Measurements from ENCODE around the gene COX8A.

Gene COX8A

GRCh38 chr11:64009710-64010109, 35.3 kb downstream of the COX8A start:
- no peak overlapping the region for H3K9ac ChIP-seq (ENCODE audit: low read depth in 1 of 2, low read length in 2 of 2)
- peaks cover 0 to 13% of the 10 kb centered on the region in 2 donors for H3K4me1 ChIP-seq (ENCODE audit: control insufficient read depth in 2 of 2, insufficient read depth in 2 of 2, low read length in 2 of 2)
- no peaks in the 10 kb centered on the region for H3K9me3 ChIP-seq (ENCODE audit: control insufficient read depth in 2 of 2, low read length in 2 of 2)
- H3K36me3 ChIP-seq (ENCODE audit: control insufficient read depth in 2 of 2, insufficient read depth in 2 of 2, low read length in 2 of 2) = no peaks in the 10 kb centered on the region
- H3K27ac ChIP-seq (ENCODE audit: low read depth in 2 of 2, low read length in 2 of 2) = no peak overlapping the region
- H3K27me3 ChIP-seq (ENCODE audit: control insufficient read depth in 2 of 2, insufficient read depth in 2 of 2, low read length in 2 of 2) = peaks cover 0 to 6% of the 10 kb centered on the region in 2 donors
- no peak overlapping the region for H3K4me3 ChIP-seq (ENCODE audit: low read length in 2 of 2)

GRCh38 chr11:64010783-64011182, 36.4 kb downstream of the COX8A start:
- H3K27me3 ChIP-seq (ENCODE audit: control insufficient read depth in 2 of 2, insufficient read depth in 2 of 2, low read length in 2 of 2) = peaks cover 0 to 6% of the 10 kb centered on the region in 2 donors
- no peaks in the 10 kb centered on the region for H3K36me3 ChIP-seq (ENCODE audit: control insufficient read depth in 2 of 2, insufficient read depth in 2 of 2, low read length in 2 of 2)
- no peak overlapping the region for H3K4me3 ChIP-seq (ENCODE audit: low read length in 2 of 2)
- H3K9me3 ChIP-seq (ENCODE audit: control insufficient read depth in 2 of 2, low read length in 2 of 2) = no peaks in the 10 kb centered on the region
- H3K9ac ChIP-seq (ENCODE audit: low read depth in 1 of 2, low read length in 2 of 2) = no peak overlapping the region
- peaks cover 0 to 13% of the 10 kb centered on the region in 2 donors for H3K4me1 ChIP-seq (ENCODE audit: control insufficient read depth in 2 of 2, insufficient read depth in 2 of 2, low read length in 2 of 2)
- no peak overlapping the region for H3K27ac ChIP-seq (ENCODE audit: low read depth in 2 of 2, low read length in 2 of 2)

- Histone ChIP-seq H3K4me1 (ENCODE audit: control insufficient read depth in 2 of 2, insufficient read depth in 2 of 2, low read length in 2 of 2) (peaks cover 0 to 13% of the 10 kb centered on the region in 2 donors), H3K4me3 (ENCODE audit: low read length in 2 of 2) (no peak overlapping the region), H3K9me3 (ENCODE audit: control insufficient read depth in 2 of 2, low read length in 2 of 2) (no peaks in the 10 kb centered on the region), H3K27ac (ENCODE audit: low read depth in 2 of 2, low read length in 2 of 2) (no peak overlapping the region), H3K36me3 (ENCODE audit: control insufficient read depth in 2 of 2, insufficient read depth in 2 of 2, low read length in 2 of 2) (no peaks in the 10 kb centered on the region), H3K9ac (ENCODE audit: low read depth in 1 of 2, low read length in 2 of 2) (no peak overlapping the region), H3K27me3 (ENCODE audit: control insufficient read depth in 2 of 2, insufficient read depth in 2 of 2, low read length in 2 of 2) (peaks cover 0 to 6% of the 10 kb centered on the region in 2 donors)
Observed at GRCh38 chr11:64011371-64011770, 37.0 kb downstream of the COX8A start.

- Histone ChIP-seq H3K9ac (ENCODE audit: low read depth in 1 of 2, low read length in 2 of 2) (no peak overlapping the region), H3K4me3 (ENCODE audit: low read length in 2 of 2) (no peak overlapping the region), H3K36me3 (ENCODE audit: control insufficient read depth in 2 of 2, insufficient read depth in 2 of 2, low read length in 2 of 2) (no peaks in the 10 kb centered on the region), H3K27me3 (ENCODE audit: control insufficient read depth in 2 of 2, insufficient read depth in 2 of 2, low read length in 2 of 2) (no peaks in the 10 kb centered on the region), H3K9me3 (ENCODE audit: control insufficient read depth in 2 of 2, low read length in 2 of 2) (no peaks in the 10 kb centered on the region), H3K27ac (ENCODE audit: low read depth in 2 of 2, low read length in 2 of 2) (no peak overlapping the region), H3K4me1 (ENCODE audit: control insufficient read depth in 2 of 2, insufficient read depth in 2 of 2, low read length in 2 of 2) (no peaks in the 10 kb centered on the region)
Observed at GRCh38 chr11:64013141-64013896, 38.9 kb downstream of the COX8A start.

GRCh38 chr11:64014356-64014755, 39.9 kb downstream of the COX8A start:
- no peak overlapping the region for H3K27ac ChIP-seq (ENCODE audit: low read depth in 2 of 2, low read length in 2 of 2)

GRCh38 chr11:64015510-64015909, 41.1 kb downstream of the COX8A start:
- Histone ChIP-seq H3K27ac (ENCODE audit: low read depth in 2 of 2, low read length in 2 of 2) (no peak overlapping the region), H3K9me3 (ENCODE audit: control insufficient read depth in 2 of 2, low read length in 2 of 2) (no peaks in the 10 kb centered on the region), H3K4me1 (ENCODE audit: control insufficient read depth in 2 of 2, insufficient read depth in 2 of 2, low read length in 2 of 2) (no peaks in the 10 kb centered on the region), H3K4me3 (ENCODE audit: low read length in 2 of 2) (no peak overlapping the region), H3K36me3 (ENCODE audit: control insufficient read depth in 2 of 2, insufficient read depth in 2 of 2, low read length in 2 of 2) (no peaks in the 10 kb centered on the region), H3K27me3 (ENCODE audit: control insufficient read depth in 2 of 2, insufficient read depth in 2 of 2, low read length in 2 of 2) (no peaks in the 10 kb centered on the region), H3K9ac (ENCODE audit: low read depth in 1 of 2, low read length in 2 of 2) (no peak overlapping the region)

More at GRCh38 chr11:64014356-64014755, 39.9 kb downstream of the COX8A start:
- Histone ChIP-seq H3K4me3 (ENCODE audit: low read length in 2 of 2) (no peak overlapping the region), H3K9ac (ENCODE audit: low read depth in 1 of 2, low read length in 2 of 2) (no peak overlapping the region), H3K9me3 (ENCODE audit: control insufficient read depth in 2 of 2, low read length in 2 of 2) (no peaks in the 10 kb centered on the region), H3K36me3 (ENCODE audit: control insufficient read depth in 2 of 2, insufficient read depth in 2 of 2, low read length in 2 of 2) (no peaks in the 10 kb centered on the region), H3K27me3 (ENCODE audit: control insufficient read depth in 2 of 2, insufficient read depth in 2 of 2, low read length in 2 of 2) (no peaks in the 10 kb centered on the region), H3K4me1 (ENCODE audit: control insufficient read depth in 2 of 2, insufficient read depth in 2 of 2, low read length in 2 of 2) (no peaks in the 10 kb centered on the region)

- H3K4me1 ChIP-seq (ENCODE audit: control insufficient read depth in 2 of 2, insufficient read depth in 2 of 2, low read length in 2 of 2) = no peaks in the 10 kb centered on the region
- H3K27ac ChIP-seq (ENCODE audit: low read depth in 2 of 2, low read length in 2 of 2) = no peak overlapping the region
- no peak overlapping the region for H3K4me3 ChIP-seq (ENCODE audit: low read length in 2 of 2)
- H3K9ac ChIP-seq (ENCODE audit: low read depth in 1 of 2, low read length in 2 of 2) = no peak overlapping the region
- H3K36me3 ChIP-seq (ENCODE audit: control insufficient read depth in 2 of 2, insufficient read depth in 2 of 2, low read length in 2 of 2) = no peaks in the 10 kb centered on the region
- H3K9me3 ChIP-seq (ENCODE audit: control insufficient read depth in 2 of 2, low read length in 2 of 2) = no peaks in the 10 kb centered on the region
- H3K27me3 ChIP-seq (ENCODE audit: control insufficient read depth in 2 of 2, insufficient read depth in 2 of 2, low read length in 2 of 2) = no peaks in the 10 kb centered on the region
Observed at GRCh38 chr11:64015935-64016845, 41.8 kb downstream of the COX8A start.

GRCh38 chr11:64017945-64018224, 43.5 kb downstream of the COX8A start:
- H3K4me3 ChIP-seq (ENCODE audit: low read length in 2 of 2) = no peak overlapping the region
- H3K9me3 ChIP-seq (ENCODE audit: control insufficient read depth in 2 of 2, low read length in 2 of 2) = no peaks in the 10 kb centered on the region
- H3K9ac ChIP-seq (ENCODE audit: low read depth in 1 of 2, low read length in 2 of 2) = no peak overlapping the region
- H3K4me1 ChIP-seq (ENCODE audit: control insufficient read depth in 2 of 2, insufficient read depth in 2 of 2, low read length in 2 of 2) = no peaks in the 10 kb centered on the region
- no peaks in the 10 kb centered on the region for H3K27me3 ChIP-seq (ENCODE audit: control insufficient read depth in 2 of 2, insufficient read depth in 2 of 2, low read length in 2 of 2)
- no peaks in the 10 kb centered on the region for H3K36me3 ChIP-seq (ENCODE audit: control insufficient read depth in 2 of 2, insufficient read depth in 2 of 2, low read length in 2 of 2)
- H3K27ac ChIP-seq (ENCODE audit: low read depth in 2 of 2, low read length in 2 of 2) = no peak overlapping the region

- Histone ChIP-seq H3K4me3 (ENCODE audit: low read length in 2 of 2) (no peak overlapping the region), H3K9me3 (ENCODE audit: control insufficient read depth in 2 of 2, low read length in 2 of 2) (no peaks in the 10 kb centered on the region), H3K36me3 (ENCODE audit: control insufficient read depth in 2 of 2, insufficient read depth in 2 of 2, low read length in 2 of 2) (no peaks in the 10 kb centered on the region), H3K27ac (ENCODE audit: low read depth in 2 of 2, low read length in 2 of 2) (no peak overlapping the region), H3K9ac (ENCODE audit: low read depth in 1 of 2, low read length in 2 of 2) (no peak overlapping the region), H3K4me1 (ENCODE audit: control insufficient read depth in 2 of 2, insufficient read depth in 2 of 2, low read length in 2 of 2) (no peaks in the 10 kb centered on the region), H3K27me3 (ENCODE audit: control insufficient read depth in 2 of 2, insufficient read depth in 2 of 2, low read length in 2 of 2) (no peaks in the 10 kb centered on the region)
Observed at GRCh38 chr11:64018310-64018709, 43.9 kb downstream of the COX8A start.

Data from mucosa of rectum (tissue), 2 donors.